ENCODE results near the gene TBC1D24.

Gene TBC1D24

GRCh38 chr16:2474877-2475412, at the start of gene TBC1D24:
Gene TBC1D24, plus strand, starts transcription at chr16:2475127. Its CDS starts 21,022 bp downstream, at chr16:2496149.
- Histone ChIP-seq H3K36me3 (peaks cover 27% of the 10 kb centered on the region), H3K4me3 (ENCODE audit: low read depth, low read length) (peak within 1 kb of the TSS; percentile 61), H3K9me3 (ENCODE audit: severe bottlenecking) (no peaks in the 10 kb centered on the region), H3K27me3 (ENCODE audit: insufficient read depth, low read depth, severe bottlenecking) (no peaks in the 10 kb centered on the region), H3K27ac (peak within 1 kb of the TSS; percentile 100)
- no peak for TF ChIP-seq CTCF (IDR thresholded peaks at IDR 0.05; ENCODE audit: low read depth, low read length)
- peak; percentile 85 for DNase-seq

GRCh38 chr16:2425825-2426430, 49.0 kb upstream of the TBC1D24 start:
- H3K9me3 ChIP-seq (ENCODE audit: severe bottlenecking): no peaks in the 10 kb centered on the region
- peaks cover 5% of the 10 kb centered on the region for H3K36me3 ChIP-seq
- no peak for TF ChIP-seq CTCF (IDR thresholded peaks at IDR 0.05; ENCODE audit: low read depth, low read length)
- no peak overlapping the region for H3K4me3 ChIP-seq (ENCODE audit: low read depth, low read length)
- no peaks in the 10 kb centered on the region for H3K27me3 ChIP-seq (ENCODE audit: insufficient read depth, low read depth, severe bottlenecking)
- DNase-seq: no peak
- no peak overlapping the region for H3K27ac ChIP-seq

- no peak for DNase-seq
- no peaks in the 10 kb centered on the region for H3K27me3 ChIP-seq (ENCODE audit: insufficient read depth, low read depth, severe bottlenecking)
- H3K9me3 ChIP-seq (ENCODE audit: severe bottlenecking): no peaks in the 10 kb centered on the region
- H3K27ac ChIP-seq: no peak overlapping the region
- peaks cover 14% of the 10 kb centered on the region for H3K36me3 ChIP-seq
- no peak overlapping the region for H3K4me3 ChIP-seq (ENCODE audit: low read depth, low read length)
- TF ChIP-seq CTCF (IDR thresholded peaks at IDR 0.05; ENCODE audit: low read depth, low read length): no peak
Measured at GRCh38 chr16:2426941-2427361, 48.0 kb upstream of the TBC1D24 start.

GRCh38 chr16:2427526-2427925, 47.4 kb upstream of the TBC1D24 start:
- Histone ChIP-seq H3K9me3 (ENCODE audit: severe bottlenecking) (no peaks in the 10 kb centered on the region), H3K4me3 (ENCODE audit: low read depth, low read length) (no peak overlapping the region), H3K36me3 (peaks cover 20% of the 10 kb centered on the region), H3K27ac (0 out of 2 replicates have a peak overlapping the region, but pooled peaks have one; percentile 99), H3K27me3 (ENCODE audit: insufficient read depth, low read depth, severe bottlenecking) (no peaks in the 10 kb centered on the region)
- TF ChIP-seq CTCF (IDR thresholded peaks at IDR 0.05; ENCODE audit: low read depth, low read length): no peak
- no peak for DNase-seq

- H3K27me3 ChIP-seq (ENCODE audit: insufficient read depth, low read depth, severe bottlenecking): no peaks in the 10 kb centered on the region
- H3K36me3 ChIP-seq: peaks cover 27% of the 10 kb centered on the region
- peak; percentile 75 for DNase-seq
- H3K9me3 ChIP-seq (ENCODE audit: severe bottlenecking): no peaks in the 10 kb centered on the region
- H3K4me3 ChIP-seq (ENCODE audit: low read depth, low read length): peak overlapping the region; percentile 62
- peak; percentile 58 for TF ChIP-seq CTCF (IDR thresholded peaks at IDR 0.05; ENCODE audit: low read depth, low read length)
- H3K27ac ChIP-seq: peak overlapping the region; percentile 99
Measured at GRCh38 chr16:2428051-2428783, 46.7 kb upstream of the TBC1D24 start.
